T-helper 2 cell (primary cell): ENCODE data around the gene MAP2K7.
"Not testable (repeated sequence)": the region's sequence is repeated elsewhere in the genome, so short reads cannot be mapped to it uniquely, and the experiment has no call there.

Experiments
- DNase-seq, 5 experiments: peaks; one replicate each; pipeline versions ENCODE4 v3.0.0 to v3.0.0-alpha.2; 2012 to 2022

Gene MAP2K7

DNA sequence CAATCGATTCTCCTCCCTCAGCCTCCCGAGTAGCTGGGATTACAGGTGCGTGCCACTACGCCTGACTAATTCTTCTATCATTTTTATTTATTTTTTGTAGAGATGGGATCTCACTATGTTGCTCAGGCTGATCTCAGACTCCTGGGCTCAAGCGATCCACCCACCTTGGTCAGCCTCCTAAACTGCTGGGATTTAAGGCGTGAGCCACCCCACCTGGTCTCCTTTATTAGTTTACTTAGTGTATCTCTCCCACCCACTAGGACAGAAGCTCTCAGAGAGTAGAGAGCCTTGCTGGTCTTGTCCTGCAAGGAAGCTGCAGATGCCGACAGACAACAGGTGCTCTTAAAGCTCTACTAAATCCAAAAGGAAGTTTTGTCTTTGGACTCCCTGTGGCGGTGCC lies 17.9 kb upstream of the MAP2K7 start:
- DNase-seq: no peak

DNA sequence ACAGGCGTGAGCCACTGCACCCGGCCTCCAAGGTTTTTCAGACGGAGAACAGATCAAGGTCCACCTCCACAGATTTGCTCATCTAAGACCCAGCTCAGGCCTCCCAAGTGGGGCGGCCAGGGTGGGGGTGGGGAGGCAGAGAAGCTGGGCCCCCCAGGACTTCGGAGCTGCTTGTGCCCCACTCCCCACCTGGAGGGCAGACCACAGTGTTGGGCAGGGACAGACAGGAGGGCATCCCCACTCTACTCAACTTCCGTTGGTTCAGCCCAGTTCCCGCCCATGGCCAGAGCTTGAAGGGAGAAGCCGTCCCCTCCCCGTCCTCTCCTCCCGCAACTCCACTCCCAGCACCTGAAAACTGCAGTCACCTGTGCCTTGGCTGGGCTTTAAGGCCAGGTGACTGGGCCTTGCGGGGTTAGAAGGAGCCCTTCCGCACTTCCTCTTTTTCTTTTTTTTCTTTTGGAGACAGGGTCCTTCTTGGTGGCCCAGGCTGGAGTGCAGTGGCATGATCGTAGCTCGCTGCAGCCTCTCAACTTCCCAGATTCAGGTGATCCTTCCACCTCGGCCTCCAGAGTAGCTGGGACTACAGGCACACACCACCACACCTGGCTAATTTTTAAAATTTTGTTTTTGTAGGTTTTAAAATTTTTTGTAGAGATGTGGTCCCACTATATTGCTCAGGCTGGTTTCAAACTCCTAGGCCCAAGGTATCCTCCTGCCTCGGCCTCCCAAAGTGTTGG lies 16.1 kb upstream of the MAP2K7 start:
- DNase-seq: no peak

DNA sequence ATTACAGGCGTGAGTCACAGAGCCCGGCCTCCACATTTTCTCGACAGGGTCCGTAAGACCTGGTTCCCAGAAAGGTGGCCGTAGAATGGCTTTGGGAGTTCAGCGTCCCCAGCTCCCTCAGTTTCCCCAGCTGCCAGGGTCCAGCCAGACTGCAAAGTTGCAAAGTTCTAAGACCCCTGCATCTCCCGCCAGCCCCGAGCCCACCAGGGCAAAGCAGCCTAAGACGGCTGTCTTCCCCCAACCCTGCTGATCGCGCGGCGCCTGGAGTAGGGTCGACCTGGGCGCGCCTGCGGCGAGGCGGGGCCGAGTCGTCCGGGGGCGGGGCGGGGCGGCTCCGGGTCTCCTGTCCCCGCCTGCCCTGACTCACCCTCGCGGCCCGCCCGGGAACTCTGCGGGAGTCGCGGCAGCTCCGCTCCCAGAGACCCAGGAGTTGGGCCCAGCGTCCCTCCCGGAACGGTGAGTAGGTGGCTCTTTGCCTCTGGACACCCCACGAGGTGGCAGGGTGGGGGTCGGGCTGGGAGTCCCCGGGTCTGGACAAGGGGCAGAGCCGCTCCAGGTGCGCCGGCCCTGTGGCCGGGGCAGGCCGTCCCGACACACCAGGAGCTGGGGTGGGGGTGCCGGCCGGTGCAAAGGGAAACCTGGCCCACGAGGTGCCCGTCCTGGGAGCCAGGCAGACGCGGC lies 15.4 kb upstream of the MAP2K7 start, which contains the start of gene LRRC8E:
LRRC8E (plus strand) TSS at position 366 of the 681 bp plus-strand sequence. CDS start 7,094 bp downstream, outside the sequence.
- DNase-seq: no peak

DNA sequence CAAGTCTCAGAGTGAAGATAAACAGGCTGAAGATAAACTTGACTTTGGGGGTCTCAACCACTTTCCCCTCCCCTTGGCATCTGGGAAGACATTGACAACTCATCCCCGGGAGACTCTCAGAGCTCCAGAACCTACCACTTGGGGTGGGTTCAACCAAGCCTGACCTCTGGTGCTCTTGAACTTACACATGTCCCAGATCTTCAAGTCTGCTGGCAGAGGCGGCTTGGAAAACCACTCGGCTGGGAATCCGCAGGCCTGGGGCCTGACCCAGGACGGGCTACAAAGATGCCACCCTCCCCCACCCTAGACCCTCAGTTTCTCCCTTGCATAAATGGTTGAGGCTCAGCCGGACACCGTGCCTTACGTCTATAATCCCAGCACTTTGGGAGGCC lies 14.9 kb upstream of the MAP2K7 start:
- no peak for DNase-seq

DNA sequence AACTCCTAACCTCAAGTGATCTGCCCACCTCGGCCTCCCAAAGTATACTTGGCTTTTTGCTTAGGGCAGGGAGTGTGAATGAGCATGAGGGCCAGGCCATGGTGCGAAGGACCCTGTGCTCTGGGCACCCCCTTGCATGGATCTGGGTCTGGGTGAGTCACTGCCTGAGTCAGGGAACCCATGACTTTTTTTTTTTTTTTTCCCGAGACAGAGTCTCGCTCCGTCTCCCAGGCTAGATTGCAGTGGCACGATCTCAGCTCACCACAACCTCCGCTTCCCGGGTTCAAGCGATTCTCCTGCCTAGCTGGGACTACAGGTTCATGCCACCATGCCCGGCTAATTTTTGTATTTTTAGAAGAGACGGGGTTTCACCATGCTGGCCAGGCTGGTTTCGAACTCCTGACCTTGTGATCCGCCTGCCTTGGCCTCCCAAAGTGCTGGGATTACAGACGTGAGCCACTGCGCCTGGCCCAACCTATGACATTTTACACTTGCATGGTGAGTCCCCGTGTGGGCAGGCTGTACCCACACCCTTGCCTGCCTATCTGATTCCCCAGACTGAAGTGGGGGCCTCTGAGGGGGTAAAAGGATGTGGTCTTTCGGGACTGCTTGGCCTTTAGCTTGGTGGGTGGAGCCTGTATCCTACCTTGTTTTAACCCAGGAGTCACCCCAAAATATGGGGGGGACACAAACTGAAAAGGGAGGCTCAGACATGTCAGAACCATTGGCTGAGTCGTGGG lies 10.1 kb upstream of the MAP2K7 start:
- DNase-seq: not testable (repeated sequence)

DNA sequence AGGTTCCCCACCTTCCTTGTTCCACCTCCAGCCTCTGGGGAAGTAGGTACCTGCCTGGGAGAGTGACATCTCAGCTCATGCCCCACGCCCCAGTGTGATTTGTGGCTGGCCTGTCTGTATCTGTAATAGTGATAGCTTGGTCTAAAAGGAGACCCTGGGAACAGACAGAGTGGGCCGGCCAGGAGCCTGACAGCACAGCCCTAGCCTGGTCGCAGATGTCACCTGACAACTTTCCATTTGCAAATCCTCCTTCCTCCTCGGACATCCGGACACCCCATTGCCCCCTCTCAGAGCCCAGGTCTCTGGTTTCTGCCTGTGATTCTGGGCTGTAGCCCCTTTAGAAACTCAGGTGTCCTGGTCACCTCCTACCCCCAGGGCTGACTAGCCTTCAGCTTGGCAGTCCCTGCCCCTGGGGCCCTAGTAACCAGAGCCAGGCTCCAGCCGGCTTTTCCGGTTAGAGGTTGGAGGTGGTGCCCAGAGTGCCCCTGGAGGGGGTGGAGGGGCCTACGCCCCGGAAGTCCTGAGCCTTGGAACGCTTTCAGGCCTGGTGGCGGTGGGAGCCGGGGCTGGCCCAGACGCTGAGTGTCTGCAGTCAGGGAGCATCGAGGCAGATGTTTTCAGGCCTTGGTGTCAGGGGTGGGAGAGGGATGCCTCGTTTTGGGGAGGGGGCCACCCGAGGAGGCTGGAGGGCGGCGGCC lies 8.9 kb upstream of the MAP2K7 start:
- DNase-seq: no peak

DNA sequence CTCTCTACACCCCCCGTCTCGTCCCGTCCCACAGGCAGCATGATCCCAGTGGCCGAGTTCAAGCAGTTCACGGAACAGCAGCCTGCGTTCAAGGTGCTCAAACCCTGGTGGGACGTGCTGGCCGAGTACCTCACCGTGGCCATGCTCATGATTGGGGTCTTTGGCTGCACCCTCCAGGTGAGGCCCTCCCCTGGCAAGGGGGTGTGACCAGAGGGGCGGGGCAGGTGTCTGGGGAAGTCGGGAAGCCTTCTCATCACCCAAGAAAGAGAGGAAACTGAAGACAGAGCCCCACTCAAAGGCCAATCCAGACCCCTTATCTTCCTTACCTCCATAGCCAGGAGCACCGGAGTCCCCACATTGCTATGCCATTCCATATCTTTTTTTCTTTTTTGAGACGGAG lies 8.1 kb upstream of the MAP2K7 start:
- DNase-seq: no peak

DNA sequence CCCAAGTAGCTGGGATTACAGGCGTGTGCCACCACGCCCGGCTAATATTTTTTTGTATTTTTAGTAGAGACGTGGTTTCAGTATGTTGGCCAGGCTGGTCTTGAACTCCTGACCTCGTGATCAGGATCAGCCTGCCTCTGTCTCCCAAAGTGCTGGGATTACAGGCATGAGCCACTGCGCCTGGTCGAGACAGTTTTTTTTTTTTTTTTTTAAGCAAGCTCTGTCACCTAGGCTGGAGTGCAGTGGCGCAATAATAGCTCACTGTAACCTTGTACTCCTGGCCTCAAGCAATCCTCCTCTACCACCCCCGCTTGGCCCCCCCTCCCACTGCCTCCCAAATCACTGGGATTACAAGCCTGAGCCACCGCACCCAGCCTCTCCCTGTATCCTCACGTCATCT lies 6.4 kb upstream of the MAP2K7 start:
- no peak for DNase-seq

DNA sequence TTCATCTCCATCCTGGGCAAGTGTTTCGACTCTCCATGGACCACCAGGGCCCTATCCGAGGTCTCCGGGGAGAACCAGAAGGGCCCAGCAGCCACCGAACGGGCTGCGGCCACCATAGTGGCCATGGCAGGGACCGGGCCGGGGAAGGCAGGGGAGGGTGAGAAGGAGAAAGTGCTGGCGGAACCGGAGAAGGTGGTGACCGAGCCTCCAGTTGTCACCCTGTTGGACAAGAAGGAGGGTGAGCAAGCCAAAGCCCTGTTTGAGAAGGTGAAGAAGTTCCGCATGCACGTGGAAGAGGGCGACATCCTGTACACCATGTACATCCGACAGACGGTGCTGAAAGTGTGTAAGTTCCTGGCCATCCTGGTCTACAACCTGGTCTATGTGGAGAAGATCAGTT lies 4.7 kb upstream of the MAP2K7 start:
- DNase-seq: no peak

DNA sequence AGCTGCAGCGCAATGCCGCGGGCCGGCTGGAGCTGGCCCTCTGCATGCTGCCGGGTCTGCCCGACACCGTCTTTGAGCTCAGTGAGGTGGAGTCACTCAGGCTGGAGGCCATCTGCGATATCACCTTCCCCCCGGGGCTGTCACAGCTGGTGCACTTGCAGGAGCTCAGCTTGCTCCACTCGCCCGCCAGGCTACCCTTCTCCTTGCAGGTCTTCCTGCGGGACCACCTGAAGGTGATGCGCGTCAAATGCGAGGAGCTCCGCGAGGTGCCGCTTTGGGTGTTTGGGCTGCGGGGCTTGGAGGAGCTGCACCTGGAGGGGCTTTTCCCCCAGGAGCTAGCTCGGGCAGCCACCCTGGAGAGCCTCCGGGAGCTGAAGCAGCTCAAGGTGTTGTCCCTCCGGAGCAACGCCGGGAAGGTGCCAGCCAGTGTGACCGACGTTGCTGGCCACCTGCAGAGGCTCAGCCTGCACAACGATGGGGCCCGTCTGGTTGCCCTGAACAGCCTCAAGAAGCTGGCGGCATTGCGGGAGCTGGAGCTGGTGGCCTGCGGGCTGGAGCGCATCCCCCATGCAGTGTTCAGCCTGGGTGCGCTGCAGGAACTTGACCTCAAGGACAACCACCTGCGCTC lies 3.8 kb upstream of the MAP2K7 start:
- DNase-seq: no peak

DNA sequence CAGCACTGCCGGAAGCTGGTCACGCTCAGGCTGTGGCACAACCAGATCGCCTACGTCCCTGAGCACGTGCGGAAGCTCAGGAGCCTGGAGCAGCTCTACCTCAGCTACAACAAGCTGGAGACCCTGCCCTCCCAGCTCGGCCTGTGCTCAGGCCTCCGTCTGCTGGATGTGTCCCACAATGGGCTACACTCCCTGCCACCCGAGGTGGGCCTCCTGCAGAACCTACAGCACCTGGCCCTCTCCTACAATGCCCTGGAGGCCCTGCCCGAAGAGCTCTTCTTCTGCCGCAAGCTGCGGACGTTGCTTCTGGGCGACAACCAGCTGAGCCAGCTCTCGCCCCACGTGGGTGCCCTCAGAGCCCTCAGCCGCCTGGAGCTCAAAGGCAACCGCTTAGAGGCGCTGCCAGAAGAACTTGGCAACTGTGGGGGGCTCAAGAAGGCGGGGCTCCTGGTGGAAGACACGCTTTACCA lies 3.2 kb upstream of the MAP2K7 start:
- no peak for DNase-seq

DNA sequence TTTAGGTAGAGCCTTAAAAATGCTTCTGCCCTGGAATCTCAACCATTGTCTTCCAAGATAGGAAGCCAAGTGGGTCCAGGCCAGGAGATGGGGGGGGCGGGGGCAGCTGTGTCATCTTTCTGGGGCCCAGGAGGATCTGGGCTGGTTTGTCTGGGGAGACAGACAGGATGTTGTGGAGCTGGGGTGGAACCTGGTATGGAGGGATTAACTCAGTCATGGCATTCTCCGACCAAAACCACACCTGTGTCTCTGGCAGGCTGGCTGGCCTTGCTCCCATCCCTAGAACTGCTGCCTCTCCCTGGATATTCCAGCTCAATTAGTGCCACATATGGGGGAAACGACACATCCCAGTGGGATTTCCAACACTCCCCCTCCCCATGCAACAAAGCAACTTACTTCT lies 2.7 kb upstream of the MAP2K7 start:
- DNase-seq: no peak

DNA sequence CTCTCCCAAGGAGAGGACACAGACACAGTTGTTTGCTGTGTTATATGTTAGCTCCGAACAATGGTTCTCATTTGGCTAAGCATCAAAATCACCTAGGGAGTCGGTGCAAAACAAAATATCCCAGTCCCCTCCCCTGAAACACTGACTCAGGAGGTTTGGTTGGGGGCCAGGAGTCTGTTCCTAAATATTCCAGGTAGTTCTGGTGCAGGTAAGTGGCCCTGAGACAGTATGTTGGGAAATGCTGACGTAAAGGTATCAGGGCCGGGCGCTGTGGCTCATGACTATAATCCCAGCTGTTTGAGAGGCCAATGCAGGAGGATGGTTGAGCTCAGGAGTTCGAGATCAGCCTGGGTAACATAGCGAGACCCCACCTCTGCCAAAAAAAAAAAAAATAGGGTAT lies 2.3 kb upstream of the MAP2K7 start:
- no peak for DNase-seq

DNA sequence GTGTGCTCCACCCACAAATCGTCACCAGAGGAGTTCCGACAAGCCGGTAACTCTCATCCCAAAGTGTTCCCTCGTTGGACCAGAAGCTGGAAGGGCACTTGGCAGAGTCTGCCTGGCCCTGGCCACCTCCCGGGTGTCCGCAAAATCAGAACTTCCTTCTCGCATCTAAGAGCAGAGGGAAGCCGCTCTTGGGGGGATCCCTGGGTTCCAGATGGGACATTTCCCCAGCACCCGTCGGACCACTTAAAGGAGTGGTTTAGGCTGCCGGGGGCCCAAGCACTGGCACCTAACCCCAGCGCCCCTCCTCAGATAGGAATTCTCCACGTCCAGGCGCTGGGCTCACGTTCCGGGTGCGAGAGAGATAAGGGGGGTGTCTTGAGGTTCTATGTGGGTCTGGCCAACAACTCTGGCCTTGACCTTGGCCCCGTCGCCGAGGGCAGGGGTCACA lies 857 bp upstream of the MAP2K7 start:
- DNase-seq: no peak

DNA sequence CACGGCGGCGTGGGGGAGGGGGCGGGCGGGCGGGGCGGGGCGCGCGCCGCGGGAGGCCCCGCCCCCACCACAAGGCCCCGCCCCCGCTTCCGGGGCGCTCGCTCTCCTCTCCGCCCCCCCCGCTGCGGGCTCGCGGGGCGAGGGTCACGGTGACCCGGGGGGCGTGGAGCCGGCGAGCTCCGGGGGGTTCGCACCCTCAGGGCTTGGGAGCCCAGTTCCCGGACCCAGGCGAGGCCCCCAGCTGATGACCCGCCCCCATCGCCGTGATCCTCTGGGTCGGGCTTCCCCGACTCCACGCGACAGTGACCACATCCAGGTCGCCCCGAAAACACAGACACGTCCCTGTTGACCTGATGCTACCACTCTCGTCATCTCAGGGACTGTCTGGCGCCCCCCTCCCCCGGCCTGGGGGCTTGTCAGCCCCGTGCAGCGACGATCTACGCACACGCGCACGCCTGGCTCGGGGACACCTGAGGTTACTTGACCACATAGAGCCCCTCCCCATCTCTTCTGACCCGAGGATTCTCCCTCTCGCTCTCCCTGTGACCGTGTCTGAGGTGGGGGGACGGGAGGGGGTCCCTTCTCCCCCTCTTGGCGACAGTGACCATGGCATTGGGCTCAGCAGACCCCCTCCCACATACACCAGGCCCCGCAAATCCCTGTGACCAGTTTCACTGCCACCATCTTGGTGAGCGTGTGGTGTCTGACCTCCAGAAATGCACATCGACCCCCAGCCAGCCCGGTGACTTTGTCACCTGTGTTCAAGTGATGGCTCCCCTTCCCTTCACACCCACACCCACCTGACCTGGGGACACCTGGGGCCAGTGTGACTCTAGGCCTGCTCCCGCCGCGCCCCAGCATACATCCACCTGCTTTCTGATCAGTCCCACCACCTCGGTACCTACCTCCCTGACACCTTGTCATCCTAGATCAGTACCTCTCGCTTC lies 670 bp downstream of the MAP2K7 start:
- DNase-seq: peak in 4 of 5 experiments; percentile 49 to 96 (median 72)

DNA sequence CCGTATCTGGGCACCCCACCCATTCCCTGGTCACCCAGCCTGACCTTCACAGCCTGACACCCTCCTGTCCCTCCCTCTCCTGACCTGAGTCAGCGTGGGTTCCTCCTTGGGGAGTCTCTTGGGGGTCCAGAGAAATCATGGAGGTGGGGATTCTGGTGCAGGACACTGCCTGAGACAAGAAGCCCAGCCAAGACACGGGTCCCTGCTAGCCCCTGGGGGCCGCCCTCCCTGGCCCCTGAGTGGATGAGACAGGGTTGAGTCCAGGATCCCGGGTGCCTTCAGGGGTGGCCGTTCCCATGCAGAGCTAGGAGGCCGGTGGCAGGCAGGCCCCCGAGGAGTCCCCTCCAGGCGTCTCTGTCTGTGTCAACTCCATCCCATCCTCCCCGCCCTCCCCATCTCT lies 1.6 kb downstream of the MAP2K7 start:
- no peak for DNase-seq

DNA sequence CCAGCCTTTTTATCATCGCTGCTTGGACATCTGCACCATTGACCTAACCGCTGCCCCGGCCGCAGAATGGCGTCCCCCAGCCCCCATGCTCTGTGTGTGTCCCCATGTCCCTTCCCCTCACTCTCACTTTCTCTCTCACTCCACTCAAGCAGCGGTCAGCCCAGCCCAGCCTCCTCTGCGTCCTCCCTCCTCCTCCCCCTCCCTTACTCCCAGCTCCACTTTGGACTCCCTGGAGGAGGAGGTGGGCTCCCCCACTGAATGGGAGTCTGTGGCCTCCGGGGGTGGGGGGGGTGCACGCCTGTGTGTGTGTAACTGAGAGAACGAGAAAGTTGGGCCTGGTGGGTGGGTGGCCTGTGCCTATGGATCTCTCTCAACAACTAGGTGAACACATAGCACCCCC lies 2.2 kb downstream of the MAP2K7 start:
- DNase-seq: no peak

DNA sequence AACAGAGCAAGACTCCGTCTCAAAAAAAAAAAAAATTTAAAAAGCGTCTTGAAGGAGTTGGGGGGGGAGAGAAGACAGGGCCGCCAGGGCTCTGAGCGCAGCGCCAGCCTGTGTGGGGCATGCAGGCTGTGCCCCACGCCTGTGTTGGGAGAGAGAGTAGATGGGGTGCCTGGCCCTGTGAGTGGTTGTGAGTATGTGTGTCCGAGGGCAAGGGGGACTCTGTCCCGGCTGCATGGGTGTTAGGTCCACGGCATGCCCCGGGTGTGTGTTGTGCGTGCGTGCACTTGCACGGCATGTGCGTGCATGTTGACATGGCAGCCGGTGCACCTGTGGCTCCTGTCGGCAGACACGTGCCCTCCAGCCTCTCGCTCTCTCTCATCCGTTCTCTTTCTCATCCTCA lies 3.4 kb downstream of the MAP2K7 start:
- no peak for DNase-seq

DNA sequence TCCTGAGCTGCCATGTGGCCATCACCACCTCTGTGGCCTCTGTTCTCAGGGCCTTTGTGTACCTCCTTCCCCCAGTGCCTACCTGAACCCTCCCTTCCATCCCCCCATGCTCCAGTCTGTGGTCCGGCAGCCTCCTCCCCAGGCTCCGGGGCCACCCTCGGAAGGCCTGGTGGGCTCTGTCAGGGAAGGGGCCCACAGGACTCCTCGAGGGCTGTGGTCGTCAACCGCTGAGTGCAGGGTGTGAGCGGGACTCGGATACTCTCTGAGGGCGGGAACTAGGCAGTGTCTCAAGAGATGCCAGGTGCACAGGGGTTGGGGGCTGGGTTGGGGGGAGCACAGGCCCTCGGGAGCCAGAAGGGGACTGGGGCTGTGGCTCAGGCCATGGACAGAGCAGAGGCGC lies 3.9 kb downstream of the MAP2K7 start:
- no peak for DNase-seq

DNA sequence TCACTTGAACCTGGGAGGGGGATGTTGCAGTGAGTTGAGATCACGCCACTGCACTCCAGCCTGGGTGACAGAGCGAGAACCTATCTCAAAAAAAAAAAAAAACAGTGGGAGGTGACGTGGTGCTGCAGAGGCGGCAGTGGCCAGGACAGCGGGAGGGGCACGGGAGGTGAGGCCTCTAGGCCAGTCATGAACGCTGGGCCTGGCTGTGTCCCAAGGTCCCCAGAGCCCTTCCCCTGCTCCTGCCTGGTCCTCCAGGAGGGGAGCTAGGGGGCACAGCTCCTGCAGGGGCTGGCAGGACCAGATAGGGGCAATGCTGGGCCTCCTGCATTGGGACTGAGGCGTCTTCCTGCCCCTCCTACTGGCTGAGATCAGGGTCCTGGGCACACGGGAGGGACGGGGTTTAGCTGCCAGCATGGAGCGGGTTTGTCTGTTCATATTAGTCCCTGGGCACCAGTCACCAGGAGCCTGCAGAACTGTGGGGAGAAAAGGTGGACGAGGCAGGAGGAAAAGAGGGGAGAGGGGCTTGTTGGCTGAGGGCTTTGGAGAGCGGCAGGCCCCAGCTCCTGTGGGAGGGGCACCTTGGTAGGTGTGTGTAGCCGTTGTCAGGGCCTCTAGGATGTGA lies 4.5 kb downstream of the MAP2K7 start:
- DNase-seq: no peak
